DMS 273 treated with DMSO at 0.1 percent for 48 hours (cell line): ENCODE results near the gene ANKS1B.
A peak's percentile ranks its signal among the peaks of the same experiment; 100 is the strongest.
"Not testable (repeated sequence)": the region's sequence is repeated elsewhere in the genome, so short reads cannot be mapped to it uniquely, and the experiment has no call there.

Source experiments
- DNase-seq: peaks from one replicate; lab custom pipeline; 2025; lab: John Stamatoyannopoulos, UW

Gene ANKS1B

DNA sequence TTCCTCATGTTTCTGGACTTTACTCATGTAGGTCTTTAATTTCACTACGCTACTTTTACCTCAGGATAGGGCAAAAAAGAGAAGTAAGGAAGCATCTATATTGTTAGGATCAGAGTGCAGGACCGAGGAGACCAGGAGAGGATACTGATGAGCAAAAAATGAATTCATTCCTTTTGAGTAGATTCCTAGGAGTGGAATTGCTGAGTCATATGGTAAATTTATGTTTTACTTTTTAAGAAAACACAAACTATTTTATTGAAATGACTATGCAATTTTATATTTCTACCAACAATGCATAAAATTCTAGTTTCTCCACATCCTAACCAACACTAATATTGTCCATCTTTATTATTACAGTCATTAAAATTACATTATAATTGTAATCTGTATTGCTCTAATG is 388.0 kb downstream of the ANKS1B start:
- DNase-seq, result no peak

DNA sequence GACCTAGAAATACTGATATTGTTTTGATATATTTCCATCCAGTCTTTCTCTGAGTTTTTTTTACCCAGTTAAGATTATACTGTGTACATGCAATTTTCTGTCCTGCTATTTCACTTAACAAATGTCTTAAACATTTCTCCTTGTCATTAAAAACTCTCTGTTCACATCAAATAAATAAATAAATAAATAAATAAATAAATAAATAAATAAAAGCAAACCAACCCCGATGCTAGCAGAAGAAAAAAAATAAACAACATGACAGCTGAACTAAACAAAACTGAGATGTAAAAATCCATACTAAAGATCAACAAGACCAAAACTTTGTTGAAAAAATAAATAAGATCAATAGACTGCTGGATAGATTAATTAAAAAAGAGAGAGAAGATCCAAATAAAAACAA is 407.6 kb downstream of the ANKS1B start:
- DNase-seq, result not testable (repeated sequence)

DNA sequence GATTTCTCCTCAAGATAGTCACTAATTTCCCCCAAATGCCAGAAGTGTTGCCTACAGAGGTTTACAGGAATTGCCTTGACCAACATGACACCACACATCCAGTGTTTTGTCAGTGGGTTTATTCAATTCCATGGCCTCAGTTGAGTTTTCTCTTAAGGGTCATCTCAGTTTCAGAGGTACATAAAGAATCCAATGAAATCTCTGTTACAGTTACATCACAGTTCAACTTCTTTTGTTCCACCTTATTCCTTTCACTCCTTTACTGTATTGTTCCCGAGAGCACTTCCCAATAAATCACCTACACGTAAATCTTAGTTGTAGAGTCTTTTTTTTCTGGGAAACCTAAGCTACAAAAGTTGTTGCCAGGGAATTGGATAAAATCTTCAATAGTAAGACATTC is 410.8 kb downstream of the ANKS1B start:
- no peak for DNase-seq

DNA sequence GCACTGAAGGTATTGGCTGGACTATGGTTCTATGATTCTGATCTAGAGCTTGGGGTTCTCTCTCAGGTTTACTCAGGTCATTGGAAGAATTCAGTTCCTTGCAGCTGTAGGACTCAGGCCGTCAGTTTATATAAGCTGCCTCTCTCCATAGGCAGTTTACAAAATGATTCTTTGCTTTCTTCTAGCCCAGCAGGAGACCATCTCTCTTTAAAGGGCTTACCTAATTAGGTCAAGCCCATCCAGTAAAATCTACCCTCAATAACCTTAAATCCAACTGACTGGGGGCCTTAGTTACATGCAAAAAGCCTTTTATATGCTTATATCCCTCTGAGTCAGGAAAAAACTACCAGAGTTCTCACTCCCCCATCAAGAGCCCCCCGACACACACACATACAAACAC is 417.7 kb downstream of the ANKS1B start:
- DNase-seq, result no peak

DNA sequence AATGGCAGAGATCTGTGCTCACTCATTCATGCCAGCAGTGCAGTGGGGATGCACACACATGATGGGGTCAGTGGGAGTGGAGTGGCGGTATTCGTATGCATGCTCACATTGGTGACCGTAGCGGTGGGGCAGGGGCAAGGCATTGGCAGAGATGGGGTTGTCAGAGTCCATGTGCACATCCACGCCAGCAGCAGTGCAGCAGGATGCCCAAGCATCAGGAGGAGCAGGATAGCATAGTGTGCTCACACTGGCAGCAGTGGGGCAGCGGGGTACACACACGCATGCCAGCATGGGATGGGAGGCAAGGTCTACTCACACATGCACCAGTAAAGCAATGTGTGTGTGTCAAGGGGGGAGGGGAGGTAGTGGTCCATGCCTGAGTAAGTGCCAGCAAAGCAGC is 426.6 kb downstream of the ANKS1B start:
- no peak for DNase-seq

DNA sequence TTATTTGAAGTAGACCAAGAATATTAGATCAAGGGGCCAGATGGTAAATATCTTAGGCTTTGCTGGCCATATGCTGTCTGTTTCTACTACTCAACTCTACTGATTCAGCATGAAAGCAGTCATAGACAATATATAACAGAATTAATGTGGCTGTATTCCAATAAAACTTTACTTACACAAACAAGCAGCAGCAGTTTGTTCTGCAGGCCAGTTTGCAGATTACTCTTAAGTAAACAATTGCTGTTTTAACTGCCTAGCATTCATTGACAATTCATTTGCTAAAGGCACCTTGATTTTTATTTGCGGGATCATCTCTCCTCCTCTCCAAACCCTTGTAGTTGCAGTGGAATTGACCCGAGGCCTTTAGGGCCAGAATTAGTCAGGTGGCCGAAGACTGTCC is 431.3 kb downstream of the ANKS1B start:
- peak; percentile 74 for DNase-seq

DNA sequence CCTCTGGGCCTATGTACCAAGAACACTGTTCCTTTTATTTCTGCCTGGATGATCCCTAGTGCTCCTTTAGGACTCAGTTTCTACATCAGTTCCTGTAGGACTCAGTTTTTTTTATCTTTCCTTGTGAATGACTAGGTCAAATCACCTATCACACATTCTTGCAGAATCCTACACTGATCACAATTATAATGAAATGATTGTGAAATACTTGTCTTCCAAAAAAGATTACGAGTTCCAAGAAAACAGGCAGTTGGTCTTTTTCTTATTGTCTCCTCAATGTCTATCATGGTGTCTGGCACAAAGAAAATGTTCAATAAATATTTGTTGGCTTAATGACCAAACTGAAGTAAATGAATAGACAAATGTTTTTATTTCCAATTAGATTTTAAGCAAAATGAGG is 432.7 kb downstream of the ANKS1B start:
- DNase-seq, result no peak

DNA sequence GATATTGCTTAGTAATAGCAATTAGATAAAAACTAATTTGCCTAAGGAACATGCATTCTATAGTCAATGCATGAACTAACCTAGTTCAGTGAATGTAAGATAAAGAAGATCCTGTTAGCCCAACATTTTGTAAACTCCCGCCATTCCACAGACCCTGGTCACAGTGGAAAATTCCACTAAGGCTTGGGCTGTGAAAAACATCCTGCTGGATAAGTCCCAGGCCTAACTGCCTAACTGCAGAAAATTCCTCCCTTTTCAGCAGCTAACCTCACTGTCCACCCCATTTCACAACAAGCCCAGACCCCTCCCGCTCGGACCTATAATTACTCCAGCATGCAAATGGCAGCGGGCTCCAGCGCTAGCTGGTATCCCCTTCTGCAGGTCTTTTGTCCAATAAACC is 435.1 kb downstream of the ANKS1B start:
- DNase-seq, result no peak

DNA sequence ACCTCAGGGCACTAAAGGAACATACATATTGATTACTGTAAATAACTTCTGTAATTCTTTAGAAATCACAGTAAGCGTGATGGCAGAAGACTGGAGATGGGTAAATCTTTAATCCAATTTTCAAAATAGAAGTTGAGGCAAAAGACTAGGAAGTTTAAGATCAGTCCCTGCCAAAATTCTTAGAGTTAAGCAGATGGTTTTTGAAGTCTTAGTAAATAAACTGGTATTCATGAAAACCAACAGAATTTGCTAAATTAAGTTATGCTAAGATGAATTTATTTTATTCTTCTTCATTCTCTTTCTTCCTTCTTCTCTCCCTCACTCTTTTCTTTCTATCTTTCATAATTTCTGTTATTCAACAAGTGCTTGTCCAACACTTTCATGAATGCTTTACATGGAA is 435.5 kb downstream of the ANKS1B start:
- DNase-seq, result no peak

DNA sequence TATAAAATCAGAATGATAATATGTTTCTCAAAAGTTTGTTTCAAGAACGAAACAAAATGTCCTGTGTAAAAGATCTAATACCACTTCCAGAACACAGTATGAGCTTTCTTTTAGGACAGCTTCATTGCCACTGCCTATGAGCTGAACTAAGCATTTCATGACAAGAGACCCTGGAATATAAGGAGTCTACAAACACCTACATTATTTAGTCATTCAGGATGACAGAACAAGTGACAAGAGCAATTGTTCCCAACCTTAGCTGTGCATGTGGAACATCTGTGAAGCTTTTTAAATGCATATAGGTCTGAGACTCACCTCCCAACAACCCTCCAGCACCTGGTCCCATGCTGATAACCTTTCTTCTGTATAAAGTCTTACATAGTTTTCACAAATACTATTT is 440.3 kb downstream of the ANKS1B start:
- DNase-seq, result no peak

DNA sequence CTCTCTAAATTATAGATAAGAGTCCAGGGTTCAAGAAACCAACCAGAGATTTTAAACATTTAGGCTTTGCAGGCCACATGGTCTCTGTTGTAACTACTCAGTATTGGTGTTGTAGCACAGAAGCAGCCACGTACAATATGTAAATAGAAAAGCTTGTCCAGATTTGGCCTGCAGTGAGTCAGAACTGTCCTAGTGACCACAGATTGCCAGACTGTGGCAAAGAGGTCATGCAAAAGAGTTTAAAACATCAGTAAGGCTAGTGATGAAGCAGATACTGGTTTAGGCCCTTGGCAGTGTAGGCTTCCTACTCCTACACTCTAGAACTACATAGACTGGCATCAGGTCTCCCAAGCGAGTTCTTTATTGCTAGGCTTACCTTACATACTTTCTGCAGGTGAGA is 454.8 kb downstream of the ANKS1B start:
- no peak for DNase-seq

DNA sequence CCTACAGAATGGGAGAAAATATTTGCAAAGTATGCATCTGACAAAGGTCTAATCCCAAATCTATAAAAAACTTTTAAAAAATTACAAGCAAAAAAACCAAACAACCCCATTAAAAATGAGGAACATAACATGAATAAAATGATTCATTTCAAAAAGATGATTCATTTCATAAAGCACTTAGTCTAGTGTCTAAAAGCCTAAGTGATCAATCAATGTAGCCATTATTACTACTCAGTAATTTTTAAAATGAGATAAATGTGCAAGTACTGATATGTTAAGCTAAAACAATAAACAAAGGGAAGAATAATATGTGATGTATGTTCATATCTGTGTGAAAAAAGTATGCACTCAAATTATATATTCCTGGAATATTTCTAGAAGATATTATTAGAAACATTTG is 456.3 kb downstream of the ANKS1B start:
- no peak for DNase-seq

DNA sequence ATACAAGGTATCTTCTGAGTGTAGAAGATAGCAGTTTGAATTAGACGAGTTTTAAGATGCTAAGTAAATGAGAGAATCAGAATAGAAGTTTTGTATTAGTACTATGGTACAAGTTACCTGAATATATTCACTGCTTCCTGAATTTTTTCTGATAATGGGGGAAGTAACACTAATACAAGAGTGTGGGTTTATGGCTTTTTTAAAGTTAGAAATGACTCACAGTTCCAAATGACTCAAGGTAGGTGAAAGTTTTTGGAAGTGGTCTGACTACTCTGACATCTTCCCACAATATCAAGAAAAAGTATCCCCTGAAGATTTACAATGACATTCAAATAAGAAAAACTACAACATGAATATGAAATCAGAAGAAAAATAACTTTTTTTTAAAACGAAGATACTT is 460.9 kb downstream of the ANKS1B start:
- no peak for DNase-seq

DNA sequence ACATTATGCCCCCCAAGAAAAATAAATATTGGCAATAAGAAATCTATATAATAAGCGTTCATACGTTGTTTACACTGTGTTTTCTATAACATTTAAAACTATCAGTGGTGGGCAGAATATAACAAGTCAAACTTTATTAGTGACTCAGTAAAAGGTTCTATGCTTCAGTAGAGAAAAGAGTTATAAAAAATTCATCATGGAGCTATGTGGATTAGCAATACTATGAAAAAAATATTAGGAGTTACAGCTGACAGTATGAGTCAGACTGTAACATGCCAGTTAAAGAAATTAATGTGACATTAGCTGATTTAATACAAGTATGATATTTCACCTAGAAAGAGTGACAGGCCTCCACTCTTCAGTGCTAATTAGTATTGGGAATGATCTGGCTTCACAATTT is 462.3 kb downstream of the ANKS1B start:
- no peak for DNase-seq

DNA sequence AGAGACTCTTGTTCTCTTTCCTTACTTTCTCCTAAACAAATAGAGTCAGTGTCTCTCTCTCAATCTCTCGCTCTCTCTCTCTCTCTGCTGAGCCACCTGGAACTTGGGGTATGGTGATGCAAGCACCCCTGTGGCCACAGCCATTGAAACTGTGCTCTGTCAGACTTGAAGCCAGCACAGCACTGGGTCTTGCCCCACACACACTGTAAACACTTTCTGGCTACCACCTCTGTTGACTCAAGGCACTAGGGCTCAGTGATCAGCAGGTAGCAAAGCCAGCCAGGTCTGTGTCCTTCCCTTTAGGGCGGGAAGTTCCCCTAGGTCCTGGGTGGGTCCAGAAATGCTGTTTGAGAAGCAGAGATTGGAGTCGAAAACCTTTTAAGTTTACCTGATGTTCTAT is 463.1 kb downstream of the ANKS1B start:
- DNase-seq, result no peak

DNA sequence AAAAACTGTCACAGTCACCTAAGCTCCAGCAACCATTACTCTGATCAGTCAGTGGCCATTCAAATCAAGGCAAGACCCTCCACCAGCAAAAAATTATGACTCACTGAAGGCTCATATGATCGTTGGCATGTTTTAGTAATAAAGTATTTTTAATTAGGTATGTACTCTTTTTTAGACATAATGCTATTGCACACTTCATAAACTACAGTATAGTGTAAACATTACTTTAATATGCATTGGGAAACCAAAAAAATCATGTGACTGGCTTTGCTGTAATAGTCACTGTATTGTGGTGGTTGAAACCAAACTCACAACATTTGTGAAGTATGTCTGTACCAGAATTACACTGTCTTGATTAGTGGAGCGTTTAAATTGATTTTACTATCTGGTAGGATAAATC is 471.7 kb downstream of the ANKS1B start:
- DNase-seq, result no peak

DNA sequence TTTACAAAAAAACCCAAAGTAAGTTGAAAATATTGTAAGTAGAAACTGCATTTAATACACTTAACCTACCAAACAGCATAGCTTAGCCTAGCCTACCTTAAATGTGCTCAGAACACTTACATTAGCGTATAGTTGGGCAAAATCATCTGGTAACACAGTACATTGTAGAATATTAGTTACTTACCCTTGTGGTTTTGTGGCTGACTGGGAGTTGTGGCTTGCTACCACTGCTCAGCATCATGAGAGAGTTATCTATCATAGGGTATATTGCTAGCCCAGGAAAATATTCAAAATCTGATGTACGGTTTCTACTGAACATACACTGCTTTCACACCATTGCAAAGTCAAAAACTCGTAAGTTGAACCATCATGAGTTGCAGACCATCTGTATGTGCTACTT is 478.9 kb downstream of the ANKS1B start:
- no peak for DNase-seq

DNA sequence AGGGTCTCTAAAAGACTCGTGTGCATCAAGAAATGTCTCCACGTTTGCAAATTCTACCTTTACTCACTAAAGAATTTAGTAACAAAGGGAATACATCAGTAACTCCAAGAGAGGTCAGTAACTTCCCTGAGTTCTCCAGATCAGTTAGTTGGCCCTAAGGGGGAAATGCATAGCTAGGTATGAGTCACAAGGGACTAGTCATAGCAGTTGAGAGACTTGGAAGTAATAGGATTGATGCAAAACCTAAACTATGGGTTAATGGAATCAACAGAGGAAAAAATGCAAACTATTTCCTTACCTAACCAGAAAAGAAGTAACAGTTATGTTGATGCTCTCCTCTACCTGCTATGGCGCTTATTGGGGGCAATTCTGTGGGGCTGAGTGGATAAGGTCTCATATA is 486.0 kb downstream of the ANKS1B start:
- DNase-seq, result no peak

DNA sequence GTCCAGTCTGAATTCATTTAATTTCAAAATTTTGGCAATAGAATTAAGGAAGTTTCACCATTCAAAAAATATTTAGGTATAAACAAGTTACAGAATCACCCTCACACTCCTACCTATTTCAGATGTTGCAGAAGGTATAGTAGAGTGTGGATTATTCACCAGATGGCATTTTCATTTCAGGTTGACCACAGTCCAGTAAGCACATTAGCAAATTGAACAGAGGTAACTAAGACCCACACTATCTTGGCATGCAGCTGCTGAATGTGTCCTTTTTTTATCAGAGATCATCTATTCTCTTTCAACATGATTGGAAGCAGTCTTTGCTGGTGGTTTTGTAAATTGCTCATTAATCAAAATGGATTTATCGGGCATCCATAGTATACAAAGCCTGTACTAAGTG is 488.9 kb downstream of the ANKS1B start:
- DNase-seq, result no peak

DNA sequence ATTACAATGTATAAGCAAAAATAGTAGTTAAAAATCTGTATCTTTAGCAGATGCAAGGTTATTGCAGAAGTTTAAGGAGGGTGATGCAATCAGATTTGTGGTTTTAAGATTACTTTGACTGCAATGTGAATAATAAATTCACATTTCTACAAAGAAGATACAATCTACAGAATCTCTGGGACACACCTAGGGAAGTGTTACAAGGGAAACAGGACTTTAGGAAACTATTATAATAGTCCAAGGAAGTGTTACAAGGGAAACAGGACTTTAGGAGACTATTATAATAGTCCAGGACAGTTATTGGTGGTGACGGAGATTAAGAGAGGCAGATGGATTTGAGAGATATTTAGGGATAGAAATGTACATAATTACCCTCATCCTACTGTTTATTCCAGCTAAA is 491.5 kb downstream of the ANKS1B start:
- DNase-seq, result no peak

DNA sequence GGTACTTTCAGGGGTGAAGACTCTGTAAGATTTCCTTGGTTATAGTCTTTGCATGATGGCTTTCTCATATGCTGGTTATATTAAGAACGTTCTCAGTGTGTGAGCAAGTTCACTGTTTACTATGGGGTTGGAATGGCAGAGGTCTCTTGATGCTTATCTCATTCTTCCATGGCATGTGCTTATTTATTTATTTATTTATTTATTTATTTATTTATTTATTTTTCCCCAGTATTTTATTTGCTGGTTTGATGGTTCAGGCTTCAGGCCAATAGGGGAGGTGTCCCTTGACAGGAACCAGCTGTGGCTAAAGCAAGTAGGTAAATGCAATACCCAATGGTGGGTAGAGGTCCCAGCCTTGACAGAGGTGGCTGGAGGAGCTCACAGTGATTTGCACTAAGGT is 498.5 kb downstream of the ANKS1B start:
- no peak for DNase-seq

DNA sequence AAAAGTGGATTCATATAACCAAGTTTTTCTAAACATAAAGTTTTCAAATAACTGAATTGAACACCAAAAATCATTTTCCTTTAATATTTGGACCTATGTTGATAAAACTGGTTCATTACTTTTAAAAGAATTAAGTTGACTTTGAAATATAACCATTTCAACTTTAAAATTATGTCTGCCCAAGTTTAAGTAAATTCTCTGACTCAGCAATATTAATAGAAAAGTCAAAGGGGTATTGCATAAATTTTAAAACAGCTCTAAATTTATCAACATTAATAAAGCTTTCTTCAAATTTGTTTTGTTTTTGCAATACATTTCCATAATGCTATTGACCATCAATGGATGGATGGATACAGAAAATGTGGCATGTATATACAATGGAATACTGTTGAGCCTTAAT is 505.6 kb downstream of the ANKS1B start:
- DNase-seq, result no peak

DNA sequence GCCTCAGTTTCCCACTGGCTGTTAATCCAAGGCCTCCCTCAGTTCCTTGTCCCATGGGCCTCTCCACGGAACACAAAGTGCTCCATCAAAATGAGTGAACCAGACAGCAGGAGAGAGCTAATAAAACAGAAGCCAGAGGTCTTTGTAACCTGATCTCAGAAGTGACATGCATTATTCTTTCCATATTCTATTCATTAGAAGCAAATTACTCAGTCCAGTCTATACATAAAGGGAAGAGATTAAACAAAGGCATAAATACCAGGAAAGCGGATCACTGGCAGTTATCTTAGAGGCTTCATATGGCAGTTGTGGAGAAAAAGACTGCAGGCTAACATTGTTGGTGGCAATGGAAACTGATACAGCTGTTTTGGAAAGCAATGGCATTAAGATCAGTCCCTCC is 507.8 kb downstream of the ANKS1B start:
- DNase-seq, result no peak

DNA sequence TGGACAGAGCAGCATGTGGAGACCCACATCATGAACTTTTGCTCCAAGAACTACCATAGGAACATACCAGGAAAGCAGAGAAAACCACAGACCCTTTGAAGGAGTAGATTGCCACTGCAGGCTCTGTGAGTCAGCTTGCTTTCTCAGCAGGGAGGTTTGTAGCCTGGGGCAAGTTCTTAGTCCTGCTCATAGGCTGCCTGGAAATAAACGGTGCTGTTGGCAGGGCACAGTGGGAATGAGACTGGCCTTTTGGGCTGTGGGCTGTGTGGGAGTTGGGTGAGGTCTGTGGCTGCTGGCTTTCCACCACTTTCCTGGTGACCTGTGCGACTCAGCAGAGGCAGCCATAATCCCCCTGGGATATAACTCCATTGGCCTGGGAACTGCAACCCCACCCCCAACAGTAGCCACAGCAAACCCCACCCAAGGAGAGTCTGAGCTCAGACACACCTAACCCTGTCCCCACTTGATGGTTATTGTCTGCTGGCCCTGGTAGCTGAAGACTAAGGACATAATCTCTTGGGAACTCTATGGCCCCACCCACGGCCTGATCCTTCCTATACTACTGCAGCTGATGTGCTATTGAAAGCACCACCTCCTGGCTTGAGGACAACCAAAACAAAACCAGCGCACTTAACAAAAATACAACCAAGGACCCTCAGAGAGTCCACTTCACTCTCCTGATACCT is 529.2 kb downstream of the ANKS1B start:
- DNase-seq, result no peak
